Stomach (tissue), 9 donors: ENCODE measurements around the gene ERP29. TPM values are rescaled to one million over a fixed set of nuclear protein-coding genes. Genes with fewer than 3 reads are reported as not detected.
A peak's percentile ranks its signal among the peaks of the same experiment; 100 is the strongest.
"Not testable (repeated sequence)": the region's sequence is repeated elsewhere in the genome, so short reads cannot be mapped to it uniquely, and the experiment has no call there.

ENCODE experiments used
- DNase-seq, 2 donors: peaks; one replicate each; pipeline versions ENCODE4 v3.0.0 to v3.0.0-alpha.2; 2013 to 2019
- H3K27ac ChIP-seq, 5 donors: fragments of 200-600 bp in 4 of 5; sonication (generic) in 4 of 5; one replicate each; pipeline ENCODE4 v1.5.1; 2013 to 2019; ENCODE audit warnings: mild to moderate bottlenecking in 1 of 5, moderate library complexity in 1 of 5
- H3K27me3 ChIP-seq, 3 donors: fragments of 200-600 bp; sonication (generic); one replicate each; pipeline ENCODE4 v1.5.1; 2017 to 2019; ENCODE audit warnings: mixed run types in 1 of 3
- H3K36me3 ChIP-seq, 4 donors: fragments of 200-600 bp; sonication (generic); 1 replicate in 3 of 4; 2 replicates in 1 of 4; pipeline ENCODE4 v1.5.1; 2016 to 2019
- H3K4me1 ChIP-seq, 4 donors: fragments of 200-600 bp; sonication (generic); one replicate each; pipeline ENCODE4 v1.5.1; 2016 to 2019
- H3K4me3 ChIP-seq, 4 donors: fragments of 200-600 bp; sonication (generic) in 3 of 4; one replicate each; pipeline ENCODE4 v1.5.1; 2016 to 2019; ENCODE audit warnings: mild to moderate bottlenecking in 1 of 4
- H3K9me3 ChIP-seq, 4 donors: fragments of 200-600 bp; sonication (generic); one replicate each; pipeline ENCODE4 v1.5.1; 2016 to 2019
- CTCF ChIP-seq, 7 experiments: fragments of 450-650 bp in 4 of 7; fragments of 200-600 bp in 3 of 7; sonication (generic) in 3 of 7; IDR thresholded peaks; one replicate each; pipeline ENCODE4 v1.5.1; 2016 to 2019; ENCODE audit warnings: antibody characterized with exemption in 7 of 7, control low read depth in 2 of 7, mild to moderate bottlenecking in 1 of 7
- EP300 ChIP-seq: sonication (generic); formaldehyde crosslinking; IDR thresholded peaks from one replicate; pipeline ENCODE4 v1.6.1; 2017; ENCODE audit warnings: antibody characterized with exemption
- POLR2A ChIP-seq, 4 donors: fragments of 450-650 bp; IDR thresholded peaks; one replicate each; pipeline ENCODE4 v1.6.1; 2016; ENCODE audit warnings: antibody characterized with exemption in 4 of 4, control low read depth in 2 of 4, mild to moderate bottlenecking in 1 of 4, moderate library complexity in 1 of 4
- POLR2AphosphoS5 ChIP-seq, 3 donors: sonication (generic); formaldehyde crosslinking; IDR thresholded peaks; one replicate each; pipeline ENCODE4 v1.6.1; 2016; ENCODE audit warnings: antibody characterized with exemption in 3 of 3
- WGBS, 5 donors: extraction: QIAGEN DNeasy Blood & Tissue Kit in 3 of 5; methylation state at CpG; one replicate each; pipeline versions ENCODE4 v1.1.5 to v1.1.7; 2013 to 2018; 5-methylcytosine and 5-hydroxymethylcytosine counted together
- intact Hi-C: fragments of 100-400 bp; cut with DNase I; formaldehyde crosslinking; loops from one replicate; pipeline ENCODE4 v1.15.1; 2023; ENCODE audit warnings: low total_unique reads
- polyA plus RNA-seq, 3 donors: library from polyadenylated mRNA; stranded (reverse); fragments of 200-250 nt; gene quantifications; one replicate each; pipeline ENCODE4 v1.2.3, GENCODE V29; 2013
- total RNA-seq, 5 donors: library from RNA; depleted of rRNA; stranded (reverse); fragments of >200 nt; gene quantifications; one replicate each; pipeline versions ENCODE4 v1.1.0 to v1.2.3, GENCODE V29; 2014 to 2016
- donor health status: healthy with polysubstance abuse.
- donor health status: Bipolar disorder and iron deficiency.
- donor health status: healthy.

ERP29 gene
- total and polyA plus RNA-seq, 8 donors: 9.8 to 140 (median 47.2) TPM

GRCh38 chr12:112032292-112032691 lies 19.1 kb downstream of the ERP29 start:
- 87 to 91% (median 91%) methylated on average over 5 of the region's 5 CpGs for WGBS, 5 donors
- no peak for DNase-seq
- Histone ChIP-seq H3K36me3 (peaks cover 37 to 96% (median 92%) of the 10 kb centered on the region in 4 donors), H3K4me3 (no peak overlapping the region), H3K4me1 (peaks cover 0 to 4% (median 2%) of the 10 kb centered on the region in 4 donors), H3K27ac (no peak overlapping the region), H3K9me3 (no peaks in the 10 kb centered on the region), H3K27me3 (no peaks in the 10 kb centered on the region)
- intact Hi-C loops: no loop called here
- no peak for TF ChIP-seq POLR2AphosphoS5 (IDR thresholded peaks at IDR 0.05)
- no peak for TF ChIP-seq EP300
- no peak for TF ChIP-seq CTCF (IDR thresholded peaks at IDR 0.05)
- TF ChIP-seq POLR2A (IDR thresholded peaks at IDR 0.05): no peak

- H3K4me1 ChIP-seq: no peaks in the 10 kb centered on the region
- intact Hi-C loops: no loop called here
- no peak overlapping the region for H3K27ac ChIP-seq
- WGBS, 5 donors: 85 to 87% (median 86%) methylated on average over 4 of the region's 4 CpGs
- no peaks in the 10 kb centered on the region for H3K9me3 ChIP-seq
- no peak for DNase-seq
- TF ChIP-seq POLR2A (IDR thresholded peaks at IDR 0.05): no peak
- TF ChIP-seq EP300: no peak
- no peak for TF ChIP-seq POLR2AphosphoS5 (IDR thresholded peaks at IDR 0.05)
- TF ChIP-seq CTCF (IDR thresholded peaks at IDR 0.05): no peak
- H3K4me3 ChIP-seq: no peak overlapping the region
- H3K36me3 ChIP-seq: peaks cover 38 to 100% (median 99%) of the 10 kb centered on the region in 4 donors
- H3K27me3 ChIP-seq: no peaks in the 10 kb centered on the region
Measured at GRCh38 chr12:112035219-112035785, 22.1 kb downstream of the ERP29 start.

- H3K4me1 ChIP-seq, H3K9me3 ChIP-seq, intact Hi-C loops, H3K27ac ChIP-seq, DNase-seq, H3K27me3 ChIP-seq, H3K4me3 ChIP-seq: not testable (repeated sequence)
- 94 to 97% (median 96%) methylated on average over 12 of the region's 12 CpGs for WGBS, 5 donors
- H3K36me3 ChIP-seq: peaks cover 34 to 100% (median 99%) of the 10 kb centered on the region in 4 donors
Measured at GRCh38 chr12:112036614-112037013, 23.4 kb downstream of the ERP29 start.

GRCh38 chr12:112046003-112046402 lies 32.8 kb downstream of the ERP29 start:
- H3K27ac ChIP-seq: peak overlapping the region in 3 of 5 donors; percentile 12 to 57 (median 35)
- no peak overlapping the region for H3K4me3 ChIP-seq
- intact Hi-C loops: no loop called here
- peaks cover 38 to 99% (median 98%) of the 10 kb centered on the region in 4 donors for H3K36me3 ChIP-seq
- no peak for DNase-seq
- H3K27me3 ChIP-seq: no peaks in the 10 kb centered on the region
- TF ChIP-seq POLR2A (IDR thresholded peaks at IDR 0.05): no peak
- TF ChIP-seq CTCF (IDR thresholded peaks at IDR 0.05): no peak
- TF ChIP-seq POLR2AphosphoS5 (IDR thresholded peaks at IDR 0.05): no peak
- no peak for TF ChIP-seq EP300
- no peaks in the 10 kb centered on the region for H3K9me3 ChIP-seq
- WGBS, 5 donors: 65 to 84% (median 83%) methylated on average over 4 of the region's 4 CpGs
- peaks cover 0 to 11% (median 0%) of the 10 kb centered on the region in 4 donors for H3K4me1 ChIP-seq

- no peaks in the 10 kb centered on the region for H3K27me3 ChIP-seq
- no peak overlapping the region for H3K27ac ChIP-seq
- DNase-seq: no peak
- TF ChIP-seq EP300 (no peak), POLR2AphosphoS5 (IDR thresholded peaks at IDR 0.05) (no peak), POLR2A (IDR thresholded peaks at IDR 0.05) (no peak), CTCF (IDR thresholded peaks at IDR 0.05) (no peak)
- WGBS, 5 donors: 93 to 96% (median 95%) methylated on average over 13 of the region's 13 CpGs
- H3K36me3 ChIP-seq: peaks cover 31 to 99% (median 98%) of the 10 kb centered on the region in 4 donors
- H3K9me3 ChIP-seq: no peaks in the 10 kb centered on the region
- peaks cover 0 to 11% (median 0%) of the 10 kb centered on the region in 4 donors for H3K4me1 ChIP-seq
- intact Hi-C loops: no loop called here
- H3K4me3 ChIP-seq: no peak overlapping the region
Measured at GRCh38 chr12:112049351-112049750, 36.1 kb downstream of the ERP29 start.
